ENCODE results near the gene SH3GL2.
"Not testable (repeated sequence)": the region's sequence is repeated elsewhere in the genome, so short reads cannot be mapped to it uniquely, and the experiment has no call there.

The SH3GL2 gene

GRCh38 chr9:17761984-17762676 is 183.3 kb downstream of the SH3GL2 start:
- DNase-seq, result no peak

GRCh38 chr9:17764306-17764705 is 185.4 kb downstream of the SH3GL2 start:
- DNase-seq, result no peak

- not testable (repeated sequence) for DNase-seq
These were observed 186.3 kb downstream of the SH3GL2 start for GRCh38 chr9:17765131-17765530.

- no peak for DNase-seq
These were observed 193.4 kb downstream of the SH3GL2 start for GRCh38 chr9:17772223-17772622.

GRCh38 chr9:17775656-17776055 is 196.8 kb downstream of the SH3GL2 start:
- DNase-seq, result no peak

GRCh38 chr9:17776735-17777134 is 197.9 kb downstream of the SH3GL2 start:
- DNase-seq, result no peak

GRCh38 chr9:17777465-17777864 is 198.6 kb downstream of the SH3GL2 start:
- no peak for DNase-seq

GRCh38 chr9:17782430-17783149 is 203.7 kb downstream of the SH3GL2 start:
- no peak for DNase-seq

- DNase-seq, result no peak
These were observed 204.4 kb downstream of the SH3GL2 start for GRCh38 chr9:17783227-17783626.

GRCh38 chr9:17789316-17789715 is 210.4 kb downstream of the SH3GL2 start:
- DNase-seq, result no peak

GRCh38 chr9:17793713-17794622 is 215.1 kb downstream of the SH3GL2 start:
- no peak for DNase-seq

GRCh38 chr9:17795744-17796143 is 216.9 kb downstream of the SH3GL2 start:
- no peak for DNase-seq

GRCh38 chr9:17799369-17799768 is 220.5 kb downstream of the SH3GL2 start:
- DNase-seq, result no peak

GRCh38 chr9:17800418-17800817 is 221.6 kb downstream of the SH3GL2 start:
- DNase-seq, result no peak

GRCh38 chr9:17802249-17802857 is 223.5 kb downstream of the SH3GL2 start:
- no peak for DNase-seq

GRCh38 chr9:17807613-17808282 is 228.9 kb downstream of the SH3GL2 start:
- DNase-seq, result no peak

GRCh38 chr9:17810317-17810716 is 231.5 kb downstream of the SH3GL2 start:
- DNase-seq, result no peak

- peak; percentile 52 for DNase-seq
These were observed 232.1 kb downstream of the SH3GL2 start for GRCh38 chr9:17810728-17811571.

- no peak for DNase-seq
These were observed 234.9 kb downstream of the SH3GL2 start for GRCh38 chr9:17813798-17814197.

- DNase-seq, result no peak
These were observed 237.7 kb downstream of the SH3GL2 start for GRCh38 chr9:17816431-17817027.

GRCh38 chr9:17824191-17824590 is 245.3 kb downstream of the SH3GL2 start:
- DNase-seq, result no peak
